ENCODE measurements around the gene ABHD16A.

DNA sequence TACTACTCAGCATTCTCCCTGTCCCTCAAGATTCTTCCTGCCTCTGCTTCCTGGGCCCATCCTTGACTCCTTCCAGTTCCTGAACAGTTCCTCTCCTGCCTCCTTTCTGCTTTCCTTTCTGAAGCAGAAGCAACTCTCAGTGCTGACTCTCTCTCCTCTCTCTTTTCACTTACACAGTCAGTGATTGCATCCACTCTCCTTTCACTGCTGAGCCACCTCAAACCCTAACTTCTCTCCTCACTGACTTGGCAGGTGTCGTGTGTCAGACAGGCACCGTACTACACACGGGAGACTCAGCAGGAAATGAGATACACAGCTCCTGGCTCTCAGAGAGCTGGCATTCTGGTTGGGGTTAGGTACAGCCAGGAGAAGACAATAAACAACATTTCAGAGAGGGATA is 5.6 kb downstream of the ABHD16A start:
- TF ChIP-seq ZNF274 (IDR thresholded peaks at IDR 0.05; ENCODE audit: low read depth, low read length) (no peak), YY1 (IDR thresholded peaks at IDR 0.05; ENCODE audit: insufficient read depth, insufficient read length) (no peak)

Measured in NT2/D1 (cell line).